ENCODE data around the gene PRLR.
A peak's percentile ranks its signal among the peaks of the same experiment; 100 is the strongest.
"Not testable (repeated sequence)": the region's sequence is repeated elsewhere in the genome, so short reads cannot be mapped to it uniquely, and the experiment has no call there.

Gene PRLR

GRCh38 chr5:35046774-35047173, 183.5 kb downstream of the PRLR start:
- Histone ChIP-seq H4K20me1 (no peaks in the 10 kb centered on the region), H3K4me3 (no peak overlapping the region), H3K9ac (no peak overlapping the region), H3K9me3 (replicated peaks in 1 of 11) (no peaks in the 10 kb centered on the region; a peak in 1 of 22 replicates), H3K4me2 (no peak overlapping the region), H3K4me1 (no peaks in the 10 kb centered on the region), H3K36me3 (no peaks in the 10 kb centered on the region), H3K27ac (no peak overlapping the region), H3K27me3 (no peaks in the 10 kb centered on the region)
- TF ChIP-seq Cebpa-rat (IDR thresholded peaks at IDR 0.05), result no peak

- no peaks in the 10 kb centered on the region for H3K36me3 ChIP-seq
- no peaks in the 10 kb centered on the region for H3K4me1 ChIP-seq
- H3K9me3 ChIP-seq (replicated peaks in 1 of 11), result no peaks in the 10 kb centered on the region
- no peak overlapping the region for H3K27ac ChIP-seq
- H3K4me2 ChIP-seq, result no peak overlapping the region
- no peaks in the 10 kb centered on the region for H4K20me1 ChIP-seq
- no peak overlapping the region for H3K9ac ChIP-seq
- no peak overlapping the region for H3K4me3 ChIP-seq
- TF ChIP-seq Cebpa-rat (IDR thresholded peaks at IDR 0.05), result no peak
- H3K27me3 ChIP-seq, result no peaks in the 10 kb centered on the region
Observed at GRCh38 chr5:35045280-35045679, 185.0 kb downstream of the PRLR start.

DNA sequence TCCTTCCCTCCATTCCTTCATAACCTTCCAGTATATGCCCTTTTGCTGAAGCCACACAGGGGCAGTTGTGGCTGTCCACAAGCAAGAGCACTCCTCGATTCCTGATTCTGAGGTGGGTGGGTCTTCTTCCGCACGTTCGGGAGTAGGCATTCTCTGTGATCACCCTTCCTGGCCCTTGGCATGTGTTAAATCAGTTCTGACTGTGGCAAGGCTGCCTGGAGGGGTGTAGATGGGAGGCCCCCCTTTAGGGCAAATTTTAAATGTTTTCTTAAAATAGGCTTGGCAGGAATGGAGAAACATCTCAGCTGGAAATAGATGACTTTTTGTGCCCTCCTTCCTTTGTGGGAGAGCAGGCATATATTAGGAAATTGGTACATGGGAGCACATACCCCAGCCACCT, 185.6 kb downstream of the PRLR start:
- Histone ChIP-seq H3K4me2 (no peak overlapping the region), H3K9me3 (replicated peaks in 1 of 11) (no peaks in the 10 kb centered on the region), H3K4me3 (no peak overlapping the region), H3K4me1 (no peaks in the 10 kb centered on the region), H3K9ac (no peak overlapping the region), H3K27ac (no peak overlapping the region), H4K20me1 (no peaks in the 10 kb centered on the region), H3K27me3 (no peaks in the 10 kb centered on the region), H3K36me3 (no peaks in the 10 kb centered on the region)
- TF ChIP-seq Cebpa-rat (IDR thresholded peaks at IDR 0.05), result no peak

DNA sequence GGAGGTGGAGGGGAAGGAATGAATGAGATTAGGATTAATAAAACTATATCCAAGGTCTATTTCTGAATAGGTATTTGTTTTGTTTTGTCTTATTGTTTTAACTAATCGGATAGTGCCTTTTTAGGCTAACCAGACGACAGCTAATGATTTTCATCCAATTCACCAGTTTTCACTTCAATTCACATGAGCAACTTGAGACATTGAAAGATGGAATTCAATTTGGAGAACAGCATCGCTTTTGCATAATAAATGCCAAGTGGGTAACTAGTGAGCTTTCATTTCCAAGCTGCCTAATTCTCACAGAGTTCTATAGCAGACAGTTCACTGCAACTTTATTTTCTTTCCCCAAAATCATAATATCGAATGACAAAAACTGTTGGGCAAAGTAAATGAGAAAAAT, 187.5 kb downstream of the PRLR start:
- Histone ChIP-seq H3K4me2 (no peak overlapping the region), H3K36me3 (no peaks in the 10 kb centered on the region), H3K9me3 (replicated peaks in 1 of 11) (no peaks in the 10 kb centered on the region), H3K4me1 (peaks cover 0 to 5% (median 0%) of the 10 kb centered on the region in 10 experiments; a peak in 1 of 20 replicates), H3K9ac (no peak overlapping the region), H4K20me1 (no peaks in the 10 kb centered on the region), H3K27me3 (no peaks in the 10 kb centered on the region), H3K4me3 (no peak overlapping the region), H3K27ac (no peak overlapping the region)
- TF ChIP-seq Cebpa-rat (IDR thresholded peaks at IDR 0.05), result no peak

GRCh38 chr5:35041261-35041660, 189.0 kb downstream of the PRLR start:
- no peak overlapping the region for H3K4me3 ChIP-seq
- no peaks in the 10 kb centered on the region for H3K27me3 ChIP-seq
- no peak overlapping the region for H3K4me2 ChIP-seq
- no peak for TF ChIP-seq Cebpa-rat (IDR thresholded peaks at IDR 0.05)
- H4K20me1 ChIP-seq, result no peaks in the 10 kb centered on the region
- no peak overlapping the region for H3K9ac ChIP-seq
- H3K36me3 ChIP-seq, result no peaks in the 10 kb centered on the region
- peaks cover 0 to 5% (median 0%) of the 10 kb centered on the region in 10 experiments; a peak in 1 of 20 replicates for H3K4me1 ChIP-seq
- no peaks in the 10 kb centered on the region for H3K9me3 ChIP-seq (replicated peaks in 1 of 11)
- no peak overlapping the region for H3K27ac ChIP-seq

DNA sequence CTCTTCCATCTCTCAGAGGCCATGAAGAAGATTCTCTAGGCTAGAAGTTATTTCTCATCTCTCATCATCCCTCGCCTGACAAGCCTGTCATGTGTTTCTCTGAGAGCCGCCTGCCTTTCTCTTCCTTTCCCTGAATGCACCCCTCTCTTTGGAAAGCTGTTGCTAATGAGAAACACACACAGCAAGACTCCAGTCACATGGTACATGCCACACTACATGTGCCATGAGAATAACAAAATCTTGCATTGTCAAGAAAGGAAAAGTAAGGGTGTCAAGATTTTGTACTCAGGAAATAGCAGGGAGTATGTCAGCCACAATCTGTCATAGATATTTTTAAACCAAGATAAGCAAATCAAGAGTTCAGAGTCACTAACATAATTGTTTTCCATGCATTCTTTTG, 191.4 kb downstream of the PRLR start:
- H3K27me3 ChIP-seq, result no peaks in the 10 kb centered on the region
- TF ChIP-seq Cebpa-rat (IDR thresholded peaks at IDR 0.05), result no peak

DNA sequence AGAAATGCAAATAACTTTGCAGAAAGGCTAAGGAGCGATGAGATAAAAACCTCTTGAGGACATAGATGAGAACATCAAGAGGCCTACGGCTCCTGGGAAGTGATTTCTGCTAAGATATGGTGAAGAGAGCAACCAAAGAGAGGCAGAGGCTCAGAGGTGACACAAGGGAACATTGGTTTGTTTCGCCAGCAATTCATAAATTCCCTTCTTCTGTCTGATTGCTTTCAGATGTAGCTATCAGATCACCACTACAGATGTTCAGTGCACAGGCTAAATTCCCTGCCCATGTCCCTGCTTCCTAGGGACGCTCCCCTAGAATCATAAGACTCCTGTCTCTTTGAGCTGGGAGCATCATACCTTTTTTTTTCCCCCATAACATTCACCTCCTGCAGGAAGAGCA, 193.8 kb downstream of the PRLR start:
- Histone ChIP-seq H3K9ac (no peak overlapping the region), H4K20me1 (no peaks in the 10 kb centered on the region), H3K9me3 (replicated peaks in 1 of 11) (no peaks in the 10 kb centered on the region), H3K36me3 (no peaks in the 10 kb centered on the region), H3K27ac (no peak overlapping the region), H3K4me2 (no peak overlapping the region), H3K4me1 (peaks cover 0 to 12% (median 6%) of the 10 kb centered on the region in 10 experiments; a peak in 8 of 20 replicates), H3K27me3 (no peaks in the 10 kb centered on the region), H3K4me3 (no peak overlapping the region)
- TF ChIP-seq Cebpa-rat (IDR thresholded peaks at IDR 0.05), result no peak

More for the DNA sequence above, 191.4 kb downstream of the PRLR start:
- Histone ChIP-seq H4K20me1 (no peaks in the 10 kb centered on the region), H3K9ac (no peak overlapping the region), H3K4me3 (no peak overlapping the region), H3K27ac (no peak overlapping the region), H3K4me1 (peaks cover 0 to 5% (median 0%) of the 10 kb centered on the region in 10 experiments; a peak in 1 of 20 replicates), H3K4me2 (no peak overlapping the region; a peak in 1 of 22 replicates), H3K9me3 (replicated peaks in 1 of 11) (no peaks in the 10 kb centered on the region), H3K36me3 (no peaks in the 10 kb centered on the region)

DNA sequence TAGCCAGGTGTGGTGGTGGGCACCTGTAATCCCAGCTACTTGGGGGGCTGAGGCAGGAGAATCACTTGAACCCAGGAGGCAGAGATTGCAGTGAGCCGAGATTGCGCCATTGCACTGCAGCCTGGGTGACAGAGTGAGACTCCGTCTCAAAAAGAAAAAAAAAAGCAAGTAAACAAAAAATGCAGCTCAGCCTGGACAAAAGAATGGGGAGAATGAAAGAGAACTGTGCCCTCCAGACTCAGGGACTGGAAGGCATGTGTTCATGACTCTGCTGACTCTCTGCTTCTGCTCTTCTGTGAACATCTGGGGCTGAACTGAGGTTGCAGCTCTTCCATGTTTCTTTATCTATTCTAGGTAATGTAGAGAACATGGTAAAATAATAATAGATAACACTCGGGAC, 194.4 kb downstream of the PRLR start:
- not testable (repeated sequence) for H3K9me3 ChIP-seq (replicated peaks in 1 of 11); H3K27ac ChIP-seq; H3K9ac ChIP-seq; H3K27me3 ChIP-seq; H3K36me3 ChIP-seq; H3K4me3 ChIP-seq; H4K20me1 ChIP-seq; H3K4me2 ChIP-seq
- peaks cover 0 to 12% (median 6%) of the 10 kb centered on the region in 10 experiments; a peak in 8 of 20 replicates for H3K4me1 ChIP-seq

DNA sequence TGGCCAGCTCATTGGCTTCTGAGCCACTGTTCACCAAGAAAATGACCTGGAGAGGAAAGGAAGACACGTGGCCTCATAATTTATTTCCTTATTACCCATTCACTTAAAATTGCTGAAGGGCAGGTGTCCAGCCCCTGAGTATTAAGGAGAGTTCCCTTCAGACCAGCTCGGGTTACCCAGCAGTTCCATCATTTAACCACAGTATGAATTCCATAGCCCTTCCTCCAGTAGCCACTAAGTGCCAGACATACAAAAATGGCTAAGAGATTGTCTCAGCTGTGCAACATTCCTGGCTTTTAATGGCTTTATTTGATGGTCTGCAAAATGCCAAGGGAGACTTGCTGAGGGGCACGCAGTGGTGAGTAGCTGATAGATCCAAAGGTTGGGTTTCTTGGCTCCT, 195.0 kb downstream of the PRLR start:
- Histone ChIP-seq H3K4me3 (no peak overlapping the region), H3K27me3 (no peaks in the 10 kb centered on the region), H3K27ac (no peak overlapping the region), H3K9me3 (replicated peaks in 1 of 11) (no peaks in the 10 kb centered on the region), H3K36me3 (no peaks in the 10 kb centered on the region), H3K4me1 (peaks cover 0 to 12% (median 6%) of the 10 kb centered on the region in 10 experiments; a peak in 8 of 20 replicates), H3K9ac (no peak overlapping the region), H4K20me1 (no peaks in the 10 kb centered on the region), H3K4me2 (no peak overlapping the region)
- TF ChIP-seq Cebpa-rat (IDR thresholded peaks at IDR 0.05), result no peak

GRCh38 chr5:35032356-35032755, 197.9 kb downstream of the PRLR start:
- Histone ChIP-seq H3K4me3 (no peak overlapping the region), H3K9me3 (replicated peaks in 1 of 11) (no peaks in the 10 kb centered on the region), H3K4me1 (peaks cover 5 to 9% (median 7%) of the 10 kb centered on the region in 10 experiments; a peak in 13 of 20 replicates), H3K9ac (no peak overlapping the region), H3K27ac (no peak overlapping the region), H4K20me1 (no peaks in the 10 kb centered on the region), H3K27me3 (no peaks in the 10 kb centered on the region), H3K4me2 (peak overlapping the region in 6 of 11 experiments; percentile 15 to 50 (median 34); a peak in 8 of 22 replicates), H3K36me3 (no peaks in the 10 kb centered on the region)
- no peak for TF ChIP-seq Cebpa-rat (IDR thresholded peaks at IDR 0.05)

Data from BLaER1 treated with 17β-estradiol and CSF1 and Interleukin-3, amounts not matched to agents 10 nM and 100 nM (cell line).